Dedifferentiated amniotic fluid mesenchymal stem cell (primary cell): ENCODE results near the gene CLSTN1.
"Not testable (repeated sequence)": the region's sequence is repeated elsewhere in the genome, so short reads cannot be mapped to it uniquely, and the experiment has no call there.

Experiments
- DNase-seq: peaks from one replicate; pipeline ENCODE4 v3.0.0-alpha.2; 2016; ENCODE audit errors: extremely low spot score

Gene CLSTN1

DNA sequence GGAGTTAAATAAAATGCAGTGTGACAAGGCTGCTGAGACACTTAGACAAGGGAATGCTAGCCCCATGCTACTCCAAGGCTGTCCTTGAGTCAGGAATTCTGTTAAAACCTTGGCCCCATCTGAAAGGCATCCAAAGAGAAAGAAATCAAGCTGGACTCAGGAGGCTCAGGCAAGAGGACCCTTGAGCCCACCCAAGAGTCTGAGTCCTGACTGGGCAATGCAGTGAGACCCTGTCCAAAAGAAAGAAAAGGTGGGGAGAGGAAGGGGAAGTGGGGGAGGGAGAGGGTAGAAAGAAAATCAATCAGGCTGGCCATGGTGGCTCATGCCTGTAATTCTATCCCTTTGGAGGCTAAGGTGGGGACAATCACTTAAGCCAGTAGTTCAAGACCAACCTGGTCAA is 26.7 kb downstream of the CLSTN1 start:
- DNase-seq = no peak

DNA sequence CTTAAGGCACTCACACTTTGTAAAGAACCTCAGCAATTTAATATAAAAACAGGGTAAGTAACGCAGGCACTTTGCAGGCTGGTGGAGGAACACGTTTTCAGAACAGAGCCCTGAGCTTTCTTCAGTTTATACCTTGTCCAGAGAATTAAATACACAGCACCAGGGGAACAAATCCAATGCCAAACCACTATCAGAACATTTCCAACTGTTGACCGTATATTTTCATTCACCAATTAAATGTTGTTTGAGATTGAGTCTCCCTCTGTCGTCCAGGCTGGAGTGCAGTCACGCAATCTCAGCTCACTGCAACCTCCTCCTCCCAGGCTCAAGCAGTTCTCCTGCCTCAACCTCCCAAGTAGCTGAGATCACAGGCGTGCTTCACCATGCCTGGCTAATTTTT is 29.7 kb downstream of the CLSTN1 start:
- DNase-seq = no peak

DNA sequence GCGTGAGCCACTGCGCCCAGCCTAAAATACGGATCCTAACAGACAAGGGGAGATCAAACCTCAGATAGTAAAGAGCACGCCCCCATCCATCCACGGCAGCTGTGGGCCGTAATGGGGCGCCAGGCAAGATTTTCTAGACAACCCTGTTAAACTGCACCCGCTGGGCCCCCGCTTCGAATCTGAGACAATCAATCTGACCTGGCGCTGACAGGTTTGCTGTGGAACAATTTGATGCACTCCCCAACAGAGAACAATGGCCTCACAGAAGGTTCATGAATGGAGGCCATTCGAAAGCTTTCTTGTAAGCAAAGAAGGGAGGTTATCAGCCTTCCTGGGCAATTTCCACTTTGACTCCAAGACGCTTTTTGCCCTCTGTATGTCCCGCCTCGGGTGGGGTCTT is 30.5 kb downstream of the CLSTN1 start:
- no peak for DNase-seq

DNA sequence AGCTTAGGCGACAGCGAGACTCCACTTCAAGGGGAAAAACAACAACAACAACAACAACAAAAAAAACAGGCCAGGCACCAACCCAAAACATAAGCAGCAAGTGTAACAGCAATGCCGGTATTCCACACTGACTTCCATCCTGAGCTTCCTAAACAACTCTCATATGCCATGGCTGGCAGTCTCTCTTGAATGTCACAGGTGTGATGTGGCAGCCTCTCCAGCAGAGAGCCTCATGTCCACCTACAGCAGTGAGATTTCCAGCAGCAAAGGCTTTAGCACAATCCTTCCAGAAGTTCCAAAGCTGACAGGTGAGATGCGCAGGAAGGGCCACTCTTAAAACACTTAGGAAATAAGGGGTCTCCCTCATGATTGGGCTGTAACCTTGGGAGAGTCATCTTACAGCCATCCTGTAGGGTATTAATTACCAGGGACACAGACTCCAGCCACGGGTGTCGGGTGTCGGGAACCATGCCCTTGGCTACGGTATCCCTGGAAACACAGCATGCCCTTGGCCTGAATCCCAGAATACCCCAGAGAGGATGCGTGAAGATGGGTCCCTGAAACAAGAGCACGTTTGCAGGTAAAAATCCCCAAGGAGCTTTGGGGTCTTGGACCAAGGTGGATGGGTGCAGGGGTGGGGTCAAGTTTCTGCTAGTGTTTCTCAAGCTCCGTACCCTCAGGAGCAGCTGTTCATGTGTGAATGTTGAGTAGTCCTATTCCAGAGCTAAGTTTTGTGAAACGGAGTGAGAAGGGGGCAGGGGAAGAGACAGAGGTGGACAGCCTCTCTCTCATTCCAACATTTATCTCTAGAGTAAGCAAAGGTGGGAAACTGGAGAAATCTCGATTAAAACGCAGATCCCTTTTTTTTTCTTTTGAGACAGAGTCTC is 31.4 kb downstream of the CLSTN1 start:
- DNase-seq = no peak

DNA sequence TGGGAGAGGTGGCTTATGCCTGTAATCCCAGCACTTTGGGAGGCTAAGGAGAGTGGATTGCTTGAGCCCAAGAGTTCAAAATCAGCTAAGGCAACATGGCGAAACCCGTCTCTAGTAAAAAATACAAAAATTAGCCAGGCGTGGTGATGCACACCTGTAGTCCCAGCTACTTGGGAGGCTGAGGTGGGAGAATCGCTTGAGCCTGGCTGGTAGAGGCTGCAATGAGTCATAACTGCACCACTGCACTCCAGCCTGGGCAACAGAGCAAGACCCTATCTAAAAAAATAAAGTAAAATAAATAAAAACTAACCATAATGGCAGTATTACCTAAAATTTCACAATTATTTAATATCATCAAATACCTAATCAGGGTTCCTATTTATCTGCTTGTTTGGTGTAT is 34.1 kb downstream of the CLSTN1 start:
- DNase-seq = not testable (repeated sequence)

DNA sequence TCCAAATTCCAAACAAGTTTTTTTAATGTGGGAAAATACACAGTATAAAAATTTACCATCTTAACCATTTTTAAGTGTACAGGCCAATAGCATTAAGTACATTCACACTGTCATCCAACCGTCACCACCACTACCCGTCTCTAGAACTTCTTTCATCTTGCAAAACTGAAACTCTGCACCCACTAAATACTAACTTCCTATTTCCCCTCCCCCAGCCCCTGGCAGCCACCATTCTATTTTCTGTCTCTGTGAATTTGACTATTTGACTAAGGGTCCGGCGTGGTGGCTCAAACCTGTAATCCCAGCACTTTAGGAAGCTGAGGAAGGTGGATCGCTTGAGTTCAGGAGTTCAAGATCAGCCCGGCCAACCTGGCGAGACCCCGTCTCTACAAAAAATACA is 36.1 kb downstream of the CLSTN1 start:
- DNase-seq = no peak

DNA sequence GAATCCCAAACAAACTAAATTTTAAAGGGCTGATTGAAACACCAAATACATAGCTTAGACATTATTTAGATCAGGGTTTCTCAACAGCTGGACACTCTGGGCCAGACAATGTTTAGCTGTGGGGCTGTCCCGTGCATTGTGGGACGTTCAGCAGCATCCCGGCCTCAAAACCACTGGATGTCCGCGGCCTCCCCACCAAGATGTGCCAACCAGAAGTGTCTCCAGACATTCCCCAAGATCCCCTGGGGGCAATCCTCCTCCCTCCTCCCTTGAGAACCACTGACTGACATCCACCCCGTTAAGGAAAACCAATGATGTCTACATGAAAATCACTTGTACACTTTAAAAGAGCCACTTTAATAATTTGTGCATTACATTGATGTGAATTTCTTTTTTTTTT is 38.4 kb downstream of the CLSTN1 start:
- no peak for DNase-seq

DNA sequence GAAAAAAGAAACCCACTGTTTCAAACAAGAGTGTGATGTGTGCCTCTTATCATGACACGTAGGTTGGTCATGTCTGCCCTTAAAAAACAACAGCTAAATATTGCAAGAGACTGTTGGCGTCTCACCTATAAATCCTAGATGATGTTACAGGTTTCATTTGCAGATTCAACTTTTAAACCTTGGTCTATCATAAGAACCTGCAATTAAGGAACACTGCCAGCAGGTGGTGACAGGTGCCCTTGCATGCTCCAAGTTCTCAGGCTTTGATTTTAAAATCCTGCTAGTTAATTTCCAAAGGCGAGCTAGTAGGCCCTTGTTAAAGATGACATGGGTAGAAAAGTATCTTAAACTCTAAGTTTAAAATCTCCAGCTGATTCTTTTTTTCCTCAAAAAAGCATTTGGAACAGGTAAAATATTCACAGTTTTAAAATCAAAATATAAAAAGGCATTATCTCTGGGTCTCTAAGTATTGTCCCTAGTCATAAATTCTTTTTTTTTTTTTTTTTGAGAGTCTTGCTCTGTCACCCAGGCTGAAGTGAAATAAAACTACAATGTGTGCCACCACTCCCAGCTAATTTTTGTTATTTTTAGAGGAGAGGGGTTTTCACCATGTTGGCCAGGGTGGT is 39.1 kb downstream of the CLSTN1 start:
- DNase-seq = no peak

DNA sequence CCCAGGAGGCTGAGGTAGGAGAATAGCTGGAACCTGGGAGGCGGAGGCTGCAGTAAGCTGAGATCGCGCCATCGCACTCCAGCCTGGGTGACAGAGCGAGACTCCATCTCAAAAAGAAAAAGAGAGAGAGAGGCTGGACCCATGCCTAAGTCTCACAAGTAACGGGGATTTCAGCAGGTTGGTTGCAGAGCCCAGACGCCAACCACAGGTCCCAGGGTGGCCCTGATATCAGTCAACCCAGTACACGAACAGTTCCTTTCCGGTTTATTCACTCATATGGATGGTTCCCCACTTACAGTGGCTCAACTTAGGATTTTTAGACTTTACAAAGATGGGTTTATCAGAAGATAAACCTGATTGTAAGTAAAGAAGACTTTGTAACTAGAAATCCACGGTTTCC is 40.9 kb downstream of the CLSTN1 start:
- DNase-seq = no peak

DNA sequence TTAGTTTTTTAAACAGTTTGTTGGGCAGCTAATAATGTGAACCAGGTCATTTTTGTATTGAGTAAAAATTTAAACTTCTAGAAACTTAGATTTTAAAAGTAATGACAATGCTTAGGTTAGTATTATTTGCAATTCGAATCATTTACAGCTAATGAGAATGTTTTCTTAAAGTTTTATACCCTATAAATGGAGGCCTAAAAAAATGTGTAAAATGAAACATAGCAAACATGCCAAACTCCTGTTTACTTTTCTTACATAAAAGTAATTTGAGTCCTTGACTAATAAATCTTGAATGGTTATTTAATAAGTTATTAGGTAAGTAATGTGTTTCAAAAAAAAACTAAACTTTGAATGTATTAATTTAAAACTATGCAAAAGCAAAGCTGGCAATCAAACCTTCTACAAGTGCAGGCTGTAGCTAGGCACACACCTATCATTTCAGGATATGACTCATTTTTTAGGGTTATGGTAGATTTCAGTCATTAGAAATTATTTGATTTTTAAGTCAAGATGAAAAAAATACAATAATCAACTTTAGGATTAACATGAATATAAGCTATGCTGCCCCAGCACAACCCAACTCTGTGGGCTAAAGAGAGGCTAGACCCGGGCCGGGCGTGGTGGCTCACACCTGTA is 41.5 kb downstream of the CLSTN1 start:
- no peak for DNase-seq

DNA sequence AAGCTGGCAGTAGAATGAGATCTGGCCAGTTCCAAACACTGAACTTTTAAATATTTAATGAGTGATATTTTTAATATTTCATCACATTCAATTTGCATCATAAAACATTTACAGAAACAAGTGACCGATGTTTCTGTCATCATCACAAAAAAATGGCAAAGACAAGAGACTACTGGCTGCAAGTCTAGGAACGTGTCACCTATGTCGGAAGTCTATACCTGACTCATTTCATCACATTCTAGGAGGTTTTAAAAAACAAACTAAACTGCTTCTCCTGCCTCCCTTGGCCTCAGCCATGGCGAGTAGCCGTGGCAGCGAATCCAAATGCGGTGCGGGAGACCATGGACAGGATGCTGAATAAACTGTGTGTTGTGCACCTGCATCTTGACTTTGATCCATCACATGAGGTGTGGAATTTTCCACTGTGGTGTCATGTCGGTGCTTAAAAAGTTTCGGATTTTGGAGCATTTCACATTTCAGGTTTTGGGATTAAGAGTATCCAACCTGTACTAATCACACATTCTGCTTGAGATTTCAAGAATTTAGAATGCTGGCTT is 43.1 kb downstream of the CLSTN1 start:
- DNase-seq = no peak

DNA sequence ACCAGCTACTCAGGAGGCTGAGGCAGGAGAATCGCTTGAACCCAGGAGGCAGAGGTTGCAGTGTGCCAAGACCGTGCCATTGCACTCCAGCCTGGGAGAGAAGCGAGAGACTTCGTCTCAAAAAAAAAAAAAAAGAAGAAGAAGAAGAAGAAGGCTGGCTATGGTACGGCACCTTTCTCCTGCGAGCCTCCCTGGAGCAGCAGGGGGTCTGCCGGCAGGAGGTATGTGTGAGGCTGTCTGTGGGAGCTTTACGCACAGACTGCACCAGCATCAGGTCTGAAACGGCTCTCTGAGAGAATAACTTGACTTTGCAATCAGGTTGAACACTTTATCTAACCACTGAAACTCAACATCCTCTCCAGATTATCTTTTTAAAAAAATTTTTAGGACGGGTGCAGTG is 44.9 kb downstream of the CLSTN1 start:
- no peak for DNase-seq

DNA sequence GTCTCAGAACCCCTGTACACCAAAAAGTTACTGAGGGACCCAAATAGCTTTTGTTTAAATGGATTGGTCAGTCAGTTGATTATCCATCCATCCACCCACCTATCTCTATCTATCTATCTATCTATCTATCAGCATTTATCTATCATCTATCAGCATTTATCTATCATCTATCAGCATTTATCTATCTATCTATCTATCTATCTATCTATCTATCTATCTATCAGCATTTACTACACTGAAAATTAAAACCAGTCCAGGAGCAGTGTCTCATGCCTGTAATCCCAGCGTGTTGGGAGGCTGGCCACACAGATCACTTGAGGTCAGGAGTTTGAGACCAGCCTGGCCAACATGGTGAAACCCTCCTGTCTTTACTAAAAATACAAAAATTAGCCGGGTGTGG is 47.1 kb downstream of the CLSTN1 start:
- no peak for DNase-seq

DNA sequence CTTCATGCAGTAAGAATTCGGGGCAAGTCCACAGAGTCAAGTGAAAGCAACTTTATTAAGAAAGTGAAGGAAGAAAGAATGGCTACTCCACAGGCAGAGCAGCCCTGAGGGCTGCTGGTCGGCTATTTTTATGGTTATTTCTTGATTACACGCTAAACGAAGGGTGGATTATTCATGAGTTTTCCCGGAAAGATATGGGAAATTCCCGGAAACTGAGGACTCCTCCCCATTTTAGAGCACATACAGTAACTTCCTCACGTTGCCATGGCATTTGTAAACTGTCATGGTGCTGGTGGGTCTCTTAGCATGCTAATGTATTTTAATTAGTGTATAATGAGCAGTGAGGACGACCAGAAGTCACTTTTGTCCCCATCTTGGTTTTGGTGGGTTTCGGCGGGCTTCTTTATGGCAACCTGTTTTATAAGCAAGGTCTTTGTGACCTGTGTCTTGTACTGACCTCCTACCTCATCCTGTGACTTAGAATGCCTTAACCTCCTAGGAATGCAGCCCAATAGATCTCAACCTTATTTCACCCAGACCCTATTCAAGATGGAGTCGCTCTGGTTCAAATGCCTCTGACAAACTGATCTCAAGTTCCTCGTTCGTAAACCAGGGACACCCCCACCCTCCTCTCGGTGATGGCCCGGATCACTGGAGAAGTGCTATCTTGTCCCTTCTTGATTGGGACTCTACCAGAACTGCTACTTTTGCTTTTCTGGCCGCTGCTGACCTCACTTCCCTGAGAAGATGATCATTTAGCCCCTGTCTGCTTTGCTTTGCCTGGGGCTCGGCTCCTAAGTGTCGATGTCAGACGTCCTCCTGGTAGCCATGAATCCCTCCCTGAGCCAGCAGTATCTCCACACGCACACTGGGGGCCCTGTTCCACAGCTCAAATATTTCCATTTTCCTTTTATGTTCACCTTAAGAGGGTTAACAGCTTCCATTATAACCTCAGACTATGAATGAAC is 48.8 kb downstream of the CLSTN1 start:
- DNase-seq = no peak

DNA sequence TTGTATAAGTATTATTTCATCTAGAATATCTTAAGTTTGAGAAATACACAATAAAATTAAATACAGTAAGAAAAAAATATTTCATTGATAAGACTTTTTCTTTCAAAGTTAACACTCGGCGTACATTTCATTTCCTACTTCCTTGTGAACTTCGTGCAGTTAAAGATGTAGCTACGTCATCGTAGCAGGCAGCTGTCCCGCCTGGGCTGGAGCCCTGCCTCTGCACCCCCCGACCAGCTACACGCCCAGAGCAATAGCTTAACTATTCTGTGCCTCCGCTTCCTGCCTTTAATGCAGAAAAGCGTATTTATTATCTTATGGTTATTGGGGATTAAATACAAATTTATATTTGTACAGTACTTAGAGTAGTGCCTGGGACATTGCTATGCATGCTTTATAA is 53.5 kb downstream of the CLSTN1 start:
- no peak for DNase-seq

DNA sequence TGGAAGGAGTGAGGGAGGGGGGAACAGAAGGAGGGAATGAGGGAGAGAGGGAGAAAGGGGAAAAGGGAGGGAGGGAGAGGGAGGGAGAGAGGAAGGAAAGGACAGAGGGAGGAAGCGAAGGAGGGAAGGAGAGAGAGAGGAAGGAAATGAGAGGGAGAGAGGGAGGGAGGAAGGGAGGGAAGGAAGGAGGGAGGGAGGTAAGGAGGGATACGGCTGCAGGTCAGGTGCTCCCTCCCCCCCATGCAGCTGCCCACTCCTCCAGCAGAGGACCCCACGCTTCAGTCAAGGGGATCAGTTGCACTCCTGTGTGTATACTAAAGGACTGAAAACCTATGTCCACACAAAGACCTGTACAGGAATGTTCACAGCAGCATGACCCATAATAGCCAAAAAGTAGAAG is 54.8 kb downstream of the CLSTN1 start:
- DNase-seq = no peak

DNA sequence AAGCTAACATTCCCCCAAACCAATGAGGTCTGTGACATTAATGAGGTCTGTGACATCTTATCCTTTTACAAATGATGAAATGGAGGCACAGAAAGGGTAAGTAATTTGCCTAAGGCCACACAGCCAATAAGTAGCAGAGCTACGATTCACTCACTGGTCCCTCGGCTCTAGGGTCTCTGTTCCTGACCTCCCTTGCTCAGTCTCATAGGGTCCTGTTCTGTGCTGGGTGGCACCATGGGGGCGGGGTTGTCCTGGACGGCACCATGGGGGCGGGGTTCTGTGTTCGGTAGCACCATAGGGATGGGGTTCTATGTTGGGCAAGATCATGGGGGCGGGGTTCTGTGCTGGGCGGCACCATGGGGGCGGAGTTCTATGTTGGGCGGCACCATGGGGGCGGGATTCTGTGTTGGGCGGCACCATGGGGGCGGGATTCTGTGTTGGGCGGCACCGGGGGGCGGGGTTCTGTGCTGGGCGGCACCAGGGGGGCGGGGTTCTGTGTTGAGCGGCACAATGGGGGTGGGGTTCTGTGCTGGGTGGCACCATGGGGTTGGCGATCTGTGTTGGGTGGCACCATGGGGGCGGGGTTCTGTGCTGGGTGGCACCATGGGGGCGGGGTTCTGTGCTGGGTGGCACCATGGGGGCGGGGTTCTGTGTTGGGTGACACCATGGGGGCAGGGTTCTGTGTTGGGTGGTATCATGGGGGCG is 55.6 kb downstream of the CLSTN1 start:
- no peak for DNase-seq

DNA sequence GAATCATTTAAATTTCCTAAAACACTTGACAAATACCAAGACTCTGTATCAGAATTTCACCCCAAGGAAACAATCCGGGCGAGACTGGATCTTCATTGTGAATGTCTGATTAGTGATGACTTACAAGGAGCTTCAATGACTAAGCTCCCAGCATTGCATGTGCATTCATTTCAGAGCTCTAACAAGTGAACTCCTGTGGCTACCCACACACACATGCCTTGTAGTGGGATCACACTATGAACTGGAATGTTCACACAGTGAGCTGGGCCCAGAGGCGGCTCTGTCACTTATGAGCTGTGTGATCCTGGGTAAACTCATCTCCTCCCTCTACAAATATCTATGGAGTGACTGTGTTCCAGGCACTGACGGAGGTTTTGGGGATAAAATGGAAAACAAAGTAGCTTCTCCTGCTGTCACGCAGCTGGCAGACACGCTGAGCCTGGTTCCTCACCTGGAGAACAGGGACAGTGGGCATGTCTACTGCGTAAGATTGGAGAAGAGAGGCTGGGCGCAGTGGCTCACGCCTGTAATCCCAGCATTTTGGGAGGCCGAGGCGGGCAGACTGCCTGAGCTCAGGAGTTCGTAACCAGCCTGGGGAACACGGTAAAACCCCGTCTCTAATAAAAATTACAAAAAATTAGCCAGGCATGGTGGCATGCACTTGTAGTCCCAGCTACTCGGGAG is 56.9 kb downstream of the CLSTN1 start:
- DNase-seq = peak; percentile 95

DNA sequence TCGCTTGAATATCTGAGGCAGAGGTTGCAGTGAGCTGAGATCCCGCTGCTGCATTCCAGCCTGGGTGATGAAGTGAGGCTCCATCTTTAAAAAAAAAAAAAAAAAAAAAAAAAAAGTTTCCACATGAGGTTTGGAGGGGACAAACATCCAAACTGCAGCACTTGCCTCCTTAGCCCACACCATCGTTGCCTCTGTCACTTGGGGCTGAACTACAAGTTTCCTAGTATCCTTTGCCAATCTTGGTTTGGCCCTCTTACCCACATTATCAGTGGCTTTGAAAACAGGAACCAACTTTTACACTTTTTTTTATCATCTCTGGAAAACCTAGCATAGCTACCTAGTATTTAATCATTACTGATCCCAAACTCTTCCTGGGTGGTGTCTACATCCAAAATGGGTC is 59.2 kb downstream of the CLSTN1 start:
- no peak for DNase-seq

DNA sequence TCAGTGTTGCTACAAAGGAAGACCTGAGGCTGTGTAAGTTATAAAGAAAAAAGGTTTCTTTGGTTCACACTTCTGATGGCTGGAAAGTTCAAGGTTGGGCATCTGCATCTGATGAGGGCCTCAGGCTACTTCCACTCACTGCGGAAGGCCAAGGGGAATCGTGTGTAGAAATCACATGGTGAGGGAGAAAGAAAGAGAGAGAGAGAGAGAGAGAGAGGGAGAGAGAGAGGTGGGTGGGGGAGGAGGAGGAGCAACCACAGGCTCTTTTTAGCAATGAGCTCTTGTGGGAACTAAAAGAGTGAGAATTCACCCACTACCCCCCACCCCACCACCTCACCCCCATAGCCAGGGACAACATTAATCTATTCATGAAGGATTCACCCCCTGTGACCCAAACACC is 59.9 kb downstream of the CLSTN1 start:
- DNase-seq = no peak
